Measurements from ENCODE around the gene ZXDC.

- TF ChIP-seq SUZ12 (IDR thresholded peaks at IDR 0.05; ENCODE audit: extremely low read depth, insufficient read depth, insufficient read length) (no peak), ZNF274 (IDR thresholded peaks at IDR 0.05; ENCODE audit: low read depth, low read length) (no peak)
Measured at GRCh38 chr3:126399351-126399735, 76.3 kb downstream of the ZXDC start.
